Measurements from ENCODE around the gene ITIH4.

The ITIH4 gene

GRCh38 chr3:52831500-52832301, 1.2 kb upstream of the ITIH4 start:
- no peak for DNase-seq (ENCODE audit: low read depth)

DNA sequence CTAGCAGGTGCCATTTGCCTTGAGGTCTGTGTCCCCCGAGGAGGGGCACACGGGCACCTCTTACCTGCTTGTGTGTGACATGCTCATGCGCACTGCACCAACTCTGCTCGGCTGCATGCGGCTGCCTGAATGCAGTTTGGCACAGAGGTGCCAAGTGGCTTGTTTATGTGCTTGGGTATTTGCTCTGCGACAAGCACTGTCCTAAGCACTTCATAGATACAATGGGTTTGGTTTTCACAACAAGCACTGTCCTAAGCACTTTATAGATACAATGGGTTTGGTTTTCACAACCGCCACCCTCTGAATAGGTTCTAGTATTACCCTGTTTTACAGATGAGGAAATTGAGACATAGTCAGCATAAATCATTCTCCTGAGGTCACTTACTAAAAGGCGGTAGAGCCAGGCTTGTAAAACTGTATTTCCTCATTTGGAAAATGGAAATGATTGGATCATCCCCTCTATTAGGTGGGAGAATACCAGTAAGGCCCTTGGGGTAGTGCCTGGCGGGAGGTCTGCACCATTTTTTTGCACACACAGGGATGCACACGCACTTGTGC, 487 bp downstream of the ITIH4 start:
- no peak for DNase-seq (ENCODE audit: low read depth)

- no peak for DNase-seq (ENCODE audit: low read depth)
These were observed 990 bp downstream of the ITIH4 start for GRCh38 chr3:52829482-52829881.

DNA sequence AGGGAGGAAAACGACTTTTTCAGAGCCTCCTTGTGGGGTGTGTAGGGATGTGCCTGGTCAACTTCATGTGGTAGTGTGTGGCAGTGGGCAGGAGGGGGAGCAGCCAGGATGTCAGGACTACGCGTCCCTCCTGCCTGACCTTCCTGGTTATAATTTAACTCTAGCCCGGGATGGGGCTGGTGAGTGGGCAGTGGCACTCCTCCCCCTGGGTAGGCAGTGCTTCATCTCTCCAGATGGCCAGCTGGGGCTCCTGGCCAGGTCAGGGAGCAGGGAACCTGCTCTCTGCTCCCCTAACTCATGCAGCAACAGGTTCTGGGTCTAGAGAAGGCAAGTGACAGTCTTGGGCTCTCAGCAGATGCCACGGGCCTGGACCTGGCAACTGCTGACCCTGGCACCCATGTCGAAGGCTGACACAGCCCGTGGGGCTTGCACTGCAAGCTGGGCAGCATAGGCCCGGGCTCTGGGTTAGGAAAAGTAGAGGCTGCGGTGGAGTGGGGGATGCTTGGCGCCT, 2.6 kb downstream of the ITIH4 start:
- no peak for DNase-seq (ENCODE audit: low read depth)

- DNase-seq (ENCODE audit: low read depth) = no peak
These were observed 3.0 kb downstream of the ITIH4 start for GRCh38 chr3:52827441-52827840.

DNA sequence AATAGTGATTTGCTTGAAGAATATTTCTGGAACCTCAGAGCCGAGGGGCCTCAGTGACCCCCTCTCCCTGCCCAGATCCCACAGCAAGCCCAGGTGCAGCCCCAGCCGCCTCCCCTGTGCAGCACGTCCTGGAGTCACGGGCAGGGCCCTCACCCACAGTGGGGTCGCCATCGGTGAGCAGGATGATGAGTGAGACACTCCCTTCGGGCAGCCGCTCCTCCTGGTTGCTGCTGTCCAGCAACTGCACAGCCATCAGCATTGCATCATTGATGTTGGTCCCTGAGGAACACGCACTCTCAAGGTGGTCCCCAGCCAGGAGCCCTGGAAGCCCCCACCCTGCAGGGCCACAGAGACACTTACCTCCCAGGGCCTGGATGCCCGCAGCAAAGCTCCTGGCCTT, 6.4 kb downstream of the ITIH4 start:
- no peak for DNase-seq (ENCODE audit: low read depth)

GRCh38 chr3:52822363-52822762, 8.1 kb downstream of the ITIH4 start:
- no peak for DNase-seq (ENCODE audit: low read depth)

GRCh38 chr3:52820736-52821135, 9.7 kb downstream of the ITIH4 start:
- no peak for DNase-seq (ENCODE audit: low read depth)

- no peak for DNase-seq (ENCODE audit: low read depth)
These were observed 10.5 kb downstream of the ITIH4 start for GRCh38 chr3:52819936-52820335.

- no peak for DNase-seq (ENCODE audit: low read depth)
These were observed 12.6 kb downstream of the ITIH4 start for GRCh38 chr3:52817860-52818259.

DNA sequence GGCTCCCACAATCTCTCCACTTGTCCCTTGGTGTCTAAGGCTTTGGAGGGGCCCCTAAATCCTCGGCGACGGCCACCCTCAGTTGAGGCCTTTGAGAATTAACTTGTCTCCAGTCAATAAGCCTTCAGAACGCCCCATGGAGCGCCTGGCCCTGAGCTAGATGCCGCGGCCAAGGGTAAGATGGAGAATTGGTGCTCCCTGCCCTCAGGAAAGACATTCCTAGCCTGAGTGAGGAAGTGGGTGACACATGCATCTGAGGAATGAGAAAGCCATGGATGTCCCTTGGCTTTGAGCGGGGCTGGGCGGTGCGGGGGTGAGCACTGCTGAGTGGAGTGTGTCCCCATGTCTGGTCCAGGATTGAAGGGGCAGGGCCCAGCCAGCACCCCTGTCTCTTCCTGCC, 13.3 kb downstream of the ITIH4 start:
- DNase-seq (ENCODE audit: low read depth) = no peak

DNA sequence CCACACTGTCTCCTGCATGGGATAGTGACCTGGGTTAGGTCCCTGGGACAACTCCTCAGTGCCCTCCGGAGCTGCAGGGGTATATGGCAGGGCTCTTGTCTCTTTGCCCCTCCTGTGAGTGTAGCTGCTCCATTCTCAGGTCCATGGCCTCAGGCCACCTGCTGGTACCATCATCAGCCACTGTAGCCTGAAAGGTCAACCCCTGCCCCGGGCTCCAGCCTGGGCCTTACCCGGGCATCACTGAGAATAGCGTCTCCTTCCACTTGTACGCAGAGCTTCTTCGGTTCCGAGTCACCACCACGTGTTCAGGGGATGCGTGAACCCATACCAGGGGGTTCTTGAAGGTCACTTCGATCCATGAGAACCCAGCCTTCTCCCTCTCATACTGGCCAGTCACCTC, 13.8 kb downstream of the ITIH4 start:
- DNase-seq (ENCODE audit: low read depth) = no peak

DNA sequence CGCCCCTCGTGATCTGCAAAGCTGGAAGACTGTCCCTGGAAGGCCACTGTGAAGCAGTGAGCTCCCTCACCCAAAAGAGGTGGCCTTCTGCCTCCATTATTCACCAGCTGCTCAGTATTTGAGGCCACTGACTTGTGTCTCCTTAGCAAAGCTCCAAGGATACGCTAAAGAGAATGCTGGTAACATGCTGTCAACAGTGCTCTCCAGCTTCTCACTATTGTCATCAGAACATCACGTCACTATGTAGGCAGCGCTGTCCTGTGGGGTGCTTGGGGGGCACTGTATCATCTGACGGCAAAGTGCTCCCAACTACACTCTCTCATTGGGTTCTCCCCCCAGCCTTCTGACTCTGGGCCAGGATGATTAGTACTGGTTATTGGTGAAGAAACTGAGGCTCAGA, 14.3 kb downstream of the ITIH4 start:
- no peak for DNase-seq (ENCODE audit: low read depth)

GRCh38 chr3:52813810-52814209, 16.7 kb downstream of the ITIH4 start:
- no peak for DNase-seq (ENCODE audit: low read depth)

DNA sequence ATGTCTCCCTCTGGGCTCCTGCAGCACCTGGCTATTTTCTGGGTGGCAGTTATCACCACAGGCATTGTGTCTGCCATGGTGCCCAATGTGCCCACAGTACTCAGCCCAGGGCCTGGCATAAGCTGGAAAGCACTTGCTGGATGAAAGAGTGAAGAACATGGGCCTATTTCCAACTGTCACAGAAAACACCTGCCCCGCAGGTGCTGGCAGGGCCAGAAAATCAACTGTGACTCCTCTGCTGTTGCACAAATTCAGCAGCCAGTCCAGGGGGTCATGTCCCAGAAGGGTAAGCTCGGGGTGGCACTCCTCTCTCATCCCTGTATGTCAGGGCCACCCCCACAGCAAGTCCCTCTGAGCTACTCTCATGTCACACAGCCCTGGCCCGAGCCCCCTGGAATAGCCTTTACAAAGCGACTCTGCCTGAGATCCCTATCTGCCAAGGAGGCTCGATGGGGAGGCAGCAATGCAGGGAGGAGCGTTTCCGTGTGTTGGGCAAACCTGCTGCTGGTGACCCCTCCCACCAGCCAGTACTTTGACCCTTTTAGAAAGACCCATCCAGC, 18.9 kb downstream of the ITIH4 start:
- DNase-seq (ENCODE audit: low read depth) = no peak

GRCh38 chr3:52810923-52811322, 19.5 kb downstream of the ITIH4 start:
- no peak for DNase-seq (ENCODE audit: low read depth)

DNA sequence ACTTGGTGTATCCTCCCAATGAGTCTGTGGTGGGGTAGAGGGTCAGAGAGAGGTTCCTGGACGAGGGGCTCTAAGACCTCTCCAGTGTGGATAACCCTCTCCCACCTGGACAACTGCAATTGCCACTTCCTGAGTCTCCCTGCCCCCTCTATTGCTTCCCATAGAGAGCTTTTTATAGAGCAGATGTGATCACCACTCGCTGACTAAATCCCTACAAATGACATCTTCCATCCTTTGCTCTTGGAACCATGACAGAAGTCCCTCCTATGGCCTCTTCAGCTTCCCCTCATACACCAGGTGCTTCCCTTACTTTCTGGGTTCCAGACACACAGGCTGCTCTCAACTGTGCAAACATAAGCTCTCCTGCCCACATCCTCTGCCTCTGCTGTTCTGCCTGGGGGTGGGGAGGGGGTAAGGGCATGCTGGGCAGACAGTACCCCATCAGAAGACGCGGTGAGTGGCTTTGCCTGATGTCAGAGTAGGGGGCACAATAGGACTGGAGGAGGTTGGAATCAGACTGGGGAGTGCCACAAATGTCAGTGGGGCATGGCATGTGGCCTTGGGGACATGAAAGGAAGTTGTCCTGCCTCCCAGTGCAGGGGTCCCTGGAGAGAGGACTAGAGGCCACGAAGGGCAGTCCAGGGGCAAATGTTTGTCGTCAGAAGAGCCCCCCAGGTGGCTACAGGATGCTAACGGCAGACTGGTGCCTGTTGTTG, 20.7 kb downstream of the ITIH4 start:
- DNase-seq (ENCODE audit: low read depth) = no peak

GRCh38 chr3:52809149-52809548, 21.3 kb downstream of the ITIH4 start:
- DNase-seq (ENCODE audit: low read depth) = no peak

DNA sequence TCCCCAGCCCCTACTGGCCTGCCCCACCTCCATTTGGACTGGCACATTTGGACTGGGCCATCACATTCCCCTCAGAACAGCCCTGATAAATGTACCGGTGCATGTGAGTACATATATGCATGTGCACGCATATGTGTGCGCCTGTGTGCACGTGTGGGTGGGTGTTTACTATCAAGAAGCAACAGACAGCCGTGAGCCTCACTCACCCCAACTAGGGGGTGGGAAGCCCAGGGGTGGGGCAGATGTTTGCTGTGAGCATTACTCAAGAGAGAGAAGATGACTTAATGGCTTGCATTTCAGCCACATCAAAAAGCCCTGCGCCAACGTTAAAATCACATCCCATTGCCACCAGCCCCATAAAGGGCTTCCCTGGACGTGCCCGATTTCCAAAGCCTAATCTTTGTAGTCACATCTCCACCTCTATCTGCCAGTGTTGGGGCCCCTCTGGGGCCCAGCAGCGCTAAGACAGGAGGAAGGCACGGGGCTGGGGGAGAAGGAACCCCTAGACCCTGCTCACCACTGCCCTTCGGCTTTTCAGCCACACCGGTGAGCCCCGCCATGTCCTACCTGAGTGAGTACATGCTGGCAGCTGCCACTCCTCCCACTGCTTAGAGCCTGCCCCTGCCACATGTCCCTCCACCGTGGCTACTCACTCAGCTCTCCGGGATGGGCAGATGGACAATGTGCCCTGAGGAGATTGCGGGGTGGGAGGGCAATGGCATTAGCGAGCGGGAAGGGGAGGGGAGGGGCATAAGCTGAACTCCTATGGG, 25.0 kb downstream of the ITIH4 start:
- DNase-seq (ENCODE audit: low read depth) = no peak

GRCh38 chr3:52801839-52802238, 28.6 kb downstream of the ITIH4 start:
- no peak for DNase-seq (ENCODE audit: low read depth)

- DNase-seq (ENCODE audit: low read depth) = no peak
These were observed 30.4 kb downstream of the ITIH4 start for GRCh38 chr3:52800079-52800478.

GRCh38 chr3:52798978-52799476, 31.4 kb downstream of the ITIH4 start:
- no peak for DNase-seq (ENCODE audit: low read depth)

Data from activated T-cell treated with anti-CD3 and anti-CD28 coated beads for 1 hour (primary cell).